ENCODE results near the gene ANTXR2. TPM values are rescaled to one million over a fixed set of nuclear protein-coding genes. Genes with fewer than 3 reads are reported as not detected.

ANTXR2 gene
- total and polyA plus RNA-seq, 2 donors (not counting 3 experiments of a cell fraction or from before 2014, with no cell fraction given) = 6.6 to 64.6 TPM

DNA sequence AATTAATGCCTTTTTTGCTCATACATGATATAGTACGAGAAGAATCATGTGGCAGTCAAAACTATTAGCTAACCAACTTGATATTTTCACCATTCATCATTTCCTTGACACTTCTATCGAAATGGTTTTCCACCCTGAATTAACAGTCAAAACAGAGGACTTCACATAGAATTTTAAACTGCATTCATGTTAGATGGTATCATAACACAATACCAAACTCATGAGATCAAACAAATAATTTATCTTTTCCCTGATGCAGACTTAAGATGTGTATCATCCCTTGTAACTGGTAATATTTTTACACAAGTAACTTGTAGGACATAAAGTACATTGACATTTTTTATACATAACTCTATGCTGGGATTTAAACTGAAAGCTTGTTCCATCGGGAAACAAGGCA is 18.2 kb upstream of the ANTXR2 start:
- FAIRE-seq (no peak), DNase-seq (ENCODE audit: low read depth, low spot score) (no peak)
- H3K79me2 ChIP-seq (ENCODE audit: control insufficient read depth, insufficient read depth, low read length) = no peaks in the 10 kb centered on the region
- ChIA-PET CTCF (interaction anchor here (0.9 kb wide), 1 partner anchor 17 kb away, joined by 3 read pairs; no protein-coding TSS in a partner anchor), POLR2A (no interaction called here)
- intact Hi-C loops (cut with micrococcal nuclease) (no loop called here), dilution Hi-C loops (cut with MboI; ENCODE audit: extremely low pct_ligation_motif_present, low sequenced_read_pairs) (no loop called here)
- no peaks in the 10 kb centered on the region for H3K4me1 ChIP-seq (ENCODE audit: control insufficient read depth, extremely low read depth, insufficient read depth, low read length)
- H2AFZ ChIP-seq (ENCODE audit: low read depth, low read length) = no peak overlapping the region
- H3K4me2 ChIP-seq (ENCODE audit: insufficient read depth, low read length) = no peak overlapping the region
- no peaks in the 10 kb centered on the region for H3K9me1 ChIP-seq (replicated peaks; ENCODE audit: control insufficient read depth, extremely low read depth, insufficient read depth, low read length)
- H3K36me3 ChIP-seq (ENCODE audit: control insufficient read depth in 2 of 2, extremely low read depth in 1 of 2, insufficient read depth in 2 of 2, low read length in 2 of 2) = no peaks in the 10 kb centered on the region
- H3K9ac ChIP-seq (replicated peaks; ENCODE audit: extremely low read depth, insufficient read depth, low read length) = no peak overlapping the region
- H3K27me3 ChIP-seq (ENCODE audit: control insufficient read depth in 2 of 2, insufficient read depth in 2 of 2, low read length in 2 of 2) = no peaks in the 10 kb centered on the region
- no TSS peak for BruUV-seq (replicated peaks)
- no peak overlapping the region for H3K27ac ChIP-seq (ENCODE audit: insufficient read depth, low read depth, low read length)
- no peaks in the 10 kb centered on the region for H4K20me1 ChIP-seq (replicated peaks; ENCODE audit: control insufficient read depth, extremely low read depth, insufficient read depth, low read length)
- TF ChIP-seq POLR2AphosphoS5 (IDR thresholded peaks at IDR 0.05; ENCODE audit: insufficient read depth, low read depth, low read length) (no peak), FOS (IDR thresholded peaks at IDR 0.05; ENCODE audit: borderline replicate concordance, insufficient read depth, low read length) (no peak), GATA2 (IDR thresholded peaks at IDR 0.05; ENCODE audit: insufficient read depth, insufficient read length, low read depth, low read length) (no peak), EZH2 (IDR thresholded peaks at IDR 0.05; ENCODE audit: borderline replicate concordance, low read depth, low read length, severe bottlenecking) (no peak), JUN (IDR thresholded peaks at IDR 0.05; ENCODE audit: borderline replicate concordance, insufficient read depth, insufficient read length, low read depth) (no peak), MYC (IDR thresholded peaks at IDR 0.05; ENCODE audit: low read depth, low read length) (no peak), POLR2A (IDR thresholded peaks at IDR 0.05; ENCODE audit: low read depth, low read length) (no peak)
- TF ChIP-seq, protein P1, sequence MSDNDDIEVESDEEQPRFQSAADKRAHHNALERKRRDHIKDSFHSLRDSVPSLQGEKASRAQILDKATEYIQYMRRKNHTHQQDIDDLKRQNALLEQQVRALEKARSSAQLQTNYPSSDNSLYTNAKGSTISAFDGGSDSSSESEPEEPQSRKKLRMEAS (IDR thresholded peaks at IDR 0.05; ENCODE audit: insufficient read depth, insufficient read length) = no peak
- TF ChIP-seq, protein P2, sequence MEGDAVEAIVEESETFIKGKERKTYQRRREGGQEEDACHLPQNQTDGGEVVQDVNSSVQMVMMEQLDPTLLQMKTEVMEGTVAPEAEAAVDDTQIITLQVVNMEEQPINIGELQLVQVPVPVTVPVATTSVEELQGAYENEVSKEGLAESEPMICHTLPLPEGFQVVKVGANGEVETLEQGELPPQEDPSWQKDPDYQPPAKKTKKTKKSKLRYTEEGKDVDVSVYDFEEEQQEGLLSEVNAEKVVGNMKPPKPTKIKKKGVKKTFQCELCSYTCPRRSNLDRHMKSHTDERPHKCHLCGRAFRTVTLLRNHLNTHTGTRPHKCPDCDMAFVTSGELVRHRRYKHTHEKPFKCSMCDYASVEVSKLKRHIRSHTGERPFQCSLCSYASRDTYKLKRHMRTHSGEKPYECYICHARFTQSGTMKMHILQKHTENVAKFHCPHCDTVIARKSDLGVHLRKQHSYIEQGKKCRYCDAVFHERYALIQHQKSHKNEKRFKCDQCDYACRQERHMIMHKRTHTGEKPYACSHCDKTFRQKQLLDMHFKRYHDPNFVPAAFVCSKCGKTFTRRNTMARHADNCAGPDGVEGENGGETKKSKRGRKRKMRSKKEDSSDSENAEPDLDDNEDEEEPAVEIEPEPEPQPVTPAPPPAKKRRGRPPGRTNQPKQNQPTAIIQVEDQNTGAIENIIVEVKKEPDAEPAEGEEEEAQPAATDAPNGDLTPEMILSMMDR (IDR thresholded peaks at IDR 0.05; ENCODE audit: extremely low read depth in 1 of 2, insufficient read depth in 1 of 2, low read depth in 1 of 2, low read length in 2 of 2) = no peak
- no peak overlapping the region for H3K4me3 ChIP-seq (replicated peaks in 1 of 3; ENCODE audit: insufficient read depth in 1 of 3, low read depth in 1 of 3, low read length in 3 of 3)
- no peaks in the 10 kb centered on the region for H3K9me3 ChIP-seq (replicated peaks; ENCODE audit: control insufficient read depth, insufficient read depth, low read length)

All from endothelial cell of umbilical vein (primary cell).